Activated T-cell treated with anti-CD3 and anti-CD28 coated beads, Interleukin-2, amount 50 U/mL, for 24 hours (primary cell): ENCODE results near the gene NR2C2.

Experiments
- DNase-seq: peaks from one replicate; pipeline ENCODE4 v3.0.0-alpha.2; 2020
- H3K27ac Mint-ChIP-seq: 2 replicates; pipeline ENCODE4 v1.8.0; 2020; ENCODE audit warnings: mild to moderate bottlenecking, mixed read lengths
- H3K27me3 Mint-ChIP-seq: 2 replicates; pipeline ENCODE4 v1.8.0; 2020; ENCODE audit warnings: mixed read lengths
- H3K36me3 Mint-ChIP-seq: 2 replicates; pipeline ENCODE4 v1.8.0; 2020; ENCODE audit warnings: low read depth, mixed read lengths
- H3K4me1 Mint-ChIP-seq: 2 replicates; pipeline ENCODE4 v1.8.0; 2020; ENCODE audit warnings: low read depth, mixed read lengths
- H3K4me3 Mint-ChIP-seq: 2 replicates; pipeline ENCODE4 v1.8.0; 2020; ENCODE audit warnings: mild to moderate bottlenecking, moderate library complexity, mixed read lengths
- H3K9me3 Mint-ChIP-seq: 2 replicates; pipeline ENCODE4 v1.8.0; 2020; ENCODE audit warnings: mixed read lengths

The NR2C2 gene

GRCh38 chr3:15010664-15011063 lies 63.3 kb downstream of the NR2C2 start:
- Mint-ChIP-seq H3K27me3 (no peaks in the 10 kb centered on the region), H3K9me3 (no peaks in the 10 kb centered on the region), H3K4me1 (peaks cover 10% of the 10 kb centered on the region), H3K4me3 (no peak overlapping the region), H3K27ac (peak overlapping the region; percentile 50), H3K36me3 (peaks cover 91% of the 10 kb centered on the region)
- DNase-seq, result no peak

DNA sequence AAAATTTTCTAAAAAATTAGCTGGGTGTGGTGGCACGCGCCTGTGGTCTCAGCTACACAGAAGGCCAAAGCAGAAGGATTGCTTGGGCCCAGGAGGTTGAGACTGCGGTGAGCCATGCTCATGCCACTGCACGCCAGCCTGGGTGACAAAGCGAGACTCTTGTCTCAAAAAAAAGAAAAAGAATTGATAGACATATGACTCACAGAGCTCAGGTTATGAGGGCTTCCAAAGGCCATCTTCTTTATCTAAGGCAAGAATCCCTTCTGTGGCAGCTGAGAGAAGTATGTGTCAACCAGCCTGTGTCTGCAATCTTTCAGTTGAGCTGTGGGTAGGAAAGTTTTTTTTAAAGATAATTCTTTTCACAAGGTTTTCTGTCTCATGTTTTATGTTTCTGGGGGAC lies 63.8 kb downstream of the NR2C2 start:
- DNase-seq, result no peak
- peak overlapping the region; percentile 50 for H3K27ac Mint-ChIP-seq
- peaks cover 10% of the 10 kb centered on the region for H3K4me1 Mint-ChIP-seq
- peaks cover 93% of the 10 kb centered on the region for H3K36me3 Mint-ChIP-seq
- no peaks in the 10 kb centered on the region for H3K27me3 Mint-ChIP-seq
- no peaks in the 10 kb centered on the region for H3K9me3 Mint-ChIP-seq
- H3K4me3 Mint-ChIP-seq, result no peak overlapping the region

DNA sequence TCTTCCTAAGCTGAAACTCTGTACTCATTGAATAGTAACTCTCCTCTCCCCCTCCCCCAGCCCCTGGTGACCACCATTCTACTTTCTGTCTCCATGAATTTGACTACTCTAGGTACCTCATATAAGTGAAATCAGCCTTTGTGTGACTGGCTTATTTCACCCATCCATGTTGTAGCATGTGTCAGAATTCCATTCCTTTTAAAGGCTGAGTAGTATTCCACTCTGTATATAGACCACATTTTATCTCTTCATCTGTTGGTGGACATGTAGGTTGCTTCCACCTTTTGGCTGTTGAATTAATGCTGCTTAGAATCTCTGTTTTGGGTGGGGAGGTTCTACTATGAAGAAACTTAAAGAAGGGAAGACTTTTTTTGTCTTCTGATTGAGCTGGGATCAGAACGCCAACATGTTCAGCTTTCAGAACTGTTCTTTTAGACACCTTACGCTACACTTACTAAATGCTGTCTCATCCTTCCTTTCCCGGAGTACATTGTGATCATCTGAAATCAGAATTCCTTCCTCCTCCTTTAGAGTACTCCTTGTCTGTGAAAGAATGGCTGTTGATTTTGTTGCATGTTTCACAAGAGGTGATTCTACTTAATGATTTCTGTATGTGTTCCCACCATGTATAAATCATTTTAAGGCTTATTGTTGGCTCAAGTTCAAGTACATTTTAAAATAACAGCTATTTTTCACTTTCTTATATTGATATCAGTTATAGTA lies 67.4 kb downstream of the NR2C2 start:
- H3K27me3 Mint-ChIP-seq, result no peaks in the 10 kb centered on the region
- no peaks in the 10 kb centered on the region for H3K9me3 Mint-ChIP-seq
- H3K4me3 Mint-ChIP-seq, result no peak overlapping the region
- peaks cover 10% of the 10 kb centered on the region for H3K4me1 Mint-ChIP-seq
- peak overlapping the region; percentile 26 for H3K27ac Mint-ChIP-seq
- DNase-seq, result no peak
- peaks cover 92% of the 10 kb centered on the region for H3K36me3 Mint-ChIP-seq

GRCh38 chr3:15015456-15015855 lies 68.1 kb downstream of the NR2C2 start:
- H3K4me1 Mint-ChIP-seq, result peaks cover 9% of the 10 kb centered on the region
- H3K4me3 Mint-ChIP-seq, result no peak overlapping the region

GRCh38 chr3:15017191-15017590 lies 69.8 kb downstream of the NR2C2 start:
- Mint-ChIP-seq H3K4me3 (no peak overlapping the region), H3K27ac (peak overlapping the region; percentile 22), H3K9me3 (no peaks in the 10 kb centered on the region), H3K27me3 (no peaks in the 10 kb centered on the region), H3K4me1 (no peaks in the 10 kb centered on the region), H3K36me3 (peaks cover 94% of the 10 kb centered on the region)
- DNase-seq, result no peak

More at GRCh38 chr3:15015456-15015855, 68.1 kb downstream of the NR2C2 start:
- no peaks in the 10 kb centered on the region for H3K27me3 Mint-ChIP-seq
- peaks cover 93% of the 10 kb centered on the region for H3K36me3 Mint-ChIP-seq
- no peak for DNase-seq
- no peak overlapping the region for H3K27ac Mint-ChIP-seq
- H3K9me3 Mint-ChIP-seq, result no peaks in the 10 kb centered on the region

- no peaks in the 10 kb centered on the region for H3K4me1 Mint-ChIP-seq
- no peak overlapping the region for H3K4me3 Mint-ChIP-seq
- H3K27ac Mint-ChIP-seq, result no peak overlapping the region
- no peak for DNase-seq
- H3K27me3 Mint-ChIP-seq, result no peaks in the 10 kb centered on the region
- no peaks in the 10 kb centered on the region for H3K9me3 Mint-ChIP-seq
- H3K36me3 Mint-ChIP-seq, result peaks cover 91% of the 10 kb centered on the region
These were observed 75.9 kb downstream of the NR2C2 start for GRCh38 chr3:15023249-15023648.

GRCh38 chr3:15023719-15024118 lies 76.3 kb downstream of the NR2C2 start:
- Mint-ChIP-seq H3K4me3 (no peak overlapping the region), H3K27me3 (no peaks in the 10 kb centered on the region), H3K36me3 (peaks cover 91% of the 10 kb centered on the region), H3K9me3 (no peaks in the 10 kb centered on the region), H3K4me1 (no peaks in the 10 kb centered on the region), H3K27ac (no peak overlapping the region)
- DNase-seq, result no peak

DNA sequence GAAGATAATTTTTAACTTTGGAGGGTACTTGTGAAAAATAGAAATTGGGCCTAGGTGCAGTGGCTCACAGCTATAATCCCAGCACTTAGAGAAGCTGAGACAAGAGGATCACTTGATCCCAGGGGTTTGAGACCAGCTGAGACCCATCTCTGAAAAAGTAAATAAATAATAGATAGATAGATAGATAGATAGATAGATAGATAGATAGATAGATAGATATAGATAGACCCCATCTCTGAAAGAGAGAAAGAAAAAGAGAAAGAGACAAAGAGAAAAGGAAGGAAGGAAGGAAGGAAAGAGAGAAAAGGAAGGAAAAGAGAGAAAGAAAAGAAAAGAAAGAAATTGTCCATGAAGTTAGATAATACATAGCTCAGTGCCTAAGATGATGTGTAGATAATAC lies 82.2 kb downstream of the NR2C2 start:
- Mint-ChIP-seq H3K27me3 (no peaks in the 10 kb centered on the region), H3K4me3 (no peak overlapping the region), H3K36me3 (peaks cover 93% of the 10 kb centered on the region), H3K27ac (peak overlapping the region; percentile 62), H3K9me3 (no peaks in the 10 kb centered on the region), H3K4me1 (no peaks in the 10 kb centered on the region)
- no peak for DNase-seq

DNA sequence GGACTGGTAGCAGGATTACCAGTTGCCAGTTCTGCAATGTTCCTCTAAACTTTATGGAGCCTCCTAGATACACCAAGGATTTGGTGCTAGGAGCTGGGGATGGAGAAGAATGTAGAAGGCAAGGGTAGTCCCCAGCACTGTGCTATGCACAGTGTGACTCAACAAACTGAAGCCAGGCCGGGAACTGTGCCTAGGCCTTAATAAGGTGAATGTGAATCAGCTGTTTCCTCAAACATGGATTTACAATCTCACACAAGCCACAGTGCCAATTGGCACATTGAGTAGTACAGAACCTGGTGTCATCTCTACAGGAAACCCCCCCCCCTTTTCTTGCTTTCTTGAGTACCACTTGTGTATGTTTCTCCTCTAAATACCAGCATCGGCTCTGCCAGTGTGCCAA lies 85.3 kb downstream of the NR2C2 start:
- Mint-ChIP-seq H3K4me1 (no peaks in the 10 kb centered on the region), H3K36me3 (peaks cover 94% of the 10 kb centered on the region), H3K4me3 (no peak overlapping the region), H3K27me3 (no peaks in the 10 kb centered on the region), H3K27ac (peak overlapping the region; percentile 57), H3K9me3 (no peaks in the 10 kb centered on the region)
- no peak for DNase-seq

DNA sequence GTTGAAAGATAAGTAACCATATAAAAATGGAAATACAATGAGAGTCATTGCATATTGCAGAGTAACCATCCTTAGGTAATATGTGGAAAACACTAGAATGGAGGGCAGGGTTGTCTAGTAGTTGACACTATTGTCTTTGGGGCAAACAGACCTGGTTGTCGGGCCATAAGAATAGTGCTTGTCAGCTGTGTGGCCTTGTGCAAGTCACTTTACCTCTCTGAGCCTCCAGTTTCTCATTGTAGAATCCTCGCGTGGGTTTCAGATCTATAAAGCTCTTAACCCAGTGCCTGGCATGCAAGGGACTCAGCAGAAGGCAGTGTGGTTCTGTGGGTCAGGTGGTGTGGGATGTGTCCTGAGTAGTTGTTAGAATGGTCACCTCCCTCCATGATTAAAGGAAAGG lies 85.7 kb downstream of the NR2C2 start:
- H3K36me3 Mint-ChIP-seq, result peaks cover 96% of the 10 kb centered on the region
- H3K27ac Mint-ChIP-seq, result peak overlapping the region; percentile 57
- H3K27me3 Mint-ChIP-seq, result no peaks in the 10 kb centered on the region
- DNase-seq, result peak; percentile 23
- H3K9me3 Mint-ChIP-seq, result no peaks in the 10 kb centered on the region
- H3K4me3 Mint-ChIP-seq, result no peak overlapping the region
- no peaks in the 10 kb centered on the region for H3K4me1 Mint-ChIP-seq

GRCh38 chr3:15038306-15038705 lies 90.9 kb downstream of the NR2C2 start:
- no peaks in the 10 kb centered on the region for H3K9me3 Mint-ChIP-seq
- no peak overlapping the region for H3K27ac Mint-ChIP-seq
- no peak overlapping the region for H3K4me3 Mint-ChIP-seq
- H3K36me3 Mint-ChIP-seq, result peaks cover 94% of the 10 kb centered on the region
- no peak for DNase-seq
- peaks cover 11% of the 10 kb centered on the region for H3K4me1 Mint-ChIP-seq
- H3K27me3 Mint-ChIP-seq, result no peaks in the 10 kb centered on the region

GRCh38 chr3:15040844-15041243 lies 93.5 kb downstream of the NR2C2 start:
- peaks cover 97% of the 10 kb centered on the region for H3K36me3 Mint-ChIP-seq
- H3K27ac Mint-ChIP-seq, result peak overlapping the region; percentile 82

DNA sequence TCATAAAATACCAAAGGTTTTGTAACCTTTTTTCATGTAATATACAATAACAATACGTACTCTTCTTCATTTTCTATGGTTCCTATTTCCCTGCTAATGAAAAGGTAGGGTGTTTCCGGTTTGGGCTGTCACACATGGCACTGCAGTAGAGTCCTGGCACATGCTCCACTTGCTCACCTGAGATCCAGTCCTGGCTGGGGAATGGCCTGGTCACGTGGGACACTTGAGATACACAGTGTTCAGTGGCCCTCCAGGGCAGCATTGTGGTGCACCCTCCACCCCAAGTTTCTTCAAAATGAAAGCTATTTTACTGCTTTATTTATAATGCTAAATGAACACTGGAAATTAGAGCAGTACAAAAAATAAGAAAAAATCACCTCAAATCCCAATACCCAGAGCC lies 94.6 kb downstream of the NR2C2 start:
- no peaks in the 10 kb centered on the region for H3K27me3 Mint-ChIP-seq
- peaks cover 36% of the 10 kb centered on the region for H3K4me1 Mint-ChIP-seq
- H3K36me3 Mint-ChIP-seq, result peaks cover 97% of the 10 kb centered on the region
- no peak overlapping the region for H3K4me3 Mint-ChIP-seq
- peak overlapping the region; percentile 82 for H3K27ac Mint-ChIP-seq
- no peak for DNase-seq
- H3K9me3 Mint-ChIP-seq, result no peaks in the 10 kb centered on the region

More at GRCh38 chr3:15040844-15041243, 93.5 kb downstream of the NR2C2 start:
- H3K27me3 Mint-ChIP-seq, result no peaks in the 10 kb centered on the region
- H3K9me3 Mint-ChIP-seq, result no peaks in the 10 kb centered on the region
- DNase-seq, result no peak
- peaks cover 34% of the 10 kb centered on the region for H3K4me1 Mint-ChIP-seq
- no peak overlapping the region for H3K4me3 Mint-ChIP-seq

DNA sequence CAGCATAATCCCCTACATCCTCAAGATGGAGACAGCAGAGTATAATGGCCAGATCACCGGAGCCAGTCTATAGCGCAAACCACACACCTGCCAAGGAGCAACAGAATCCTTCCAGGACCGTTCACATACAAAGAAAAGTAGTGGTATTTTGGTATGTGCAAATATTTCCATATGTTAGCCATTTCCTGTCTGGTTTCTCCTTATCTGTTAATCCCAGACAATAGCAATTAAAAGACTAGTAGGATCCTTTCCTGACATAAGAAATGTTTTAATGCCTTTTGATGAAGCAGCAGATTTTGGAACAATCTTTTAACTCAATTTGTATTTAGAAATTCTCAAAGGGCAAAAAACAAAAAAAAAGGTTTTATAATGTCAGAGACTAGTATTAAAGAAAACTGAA lies 95.6 kb downstream of the NR2C2 start:
- Mint-ChIP-seq H3K36me3 (peaks cover 97% of the 10 kb centered on the region), H3K4me3 (no peak overlapping the region), H3K27me3 (no peaks in the 10 kb centered on the region), H3K27ac (peak overlapping the region; percentile 82), H3K9me3 (no peaks in the 10 kb centered on the region), H3K4me1 (peaks cover 36% of the 10 kb centered on the region)
- no peak for DNase-seq

GRCh38 chr3:15043408-15044171 lies 96.2 kb downstream of the NR2C2 start:
- DNase-seq, result no peak
- Mint-ChIP-seq H3K4me3 (no peak overlapping the region), H3K36me3 (peaks cover 97% of the 10 kb centered on the region), H3K4me1 (peaks cover 36% of the 10 kb centered on the region), H3K9me3 (no peaks in the 10 kb centered on the region), H3K27ac (peak overlapping the region; percentile 58), H3K27me3 (no peaks in the 10 kb centered on the region)
